PC-9 (cell line): Measurements from ENCODE around the gene SGMS1. TPM values are rescaled to one million over a fixed set of nuclear protein-coding genes. Genes with fewer than 3 reads are reported as not detected.

Source experiments
- BruUV-seq: library from RNA; stranded (reverse); fragments of 400-500 nt; replicated peaks from 2 replicates; lab custom pipeline; 2021; lab: Mats Ljungman, UMichigan
- CTCF ChIA-PET: fragments of 300-600 bp; sonication (Branson Sonifier 250); formaldehyde crosslinking; loops from one replicate; lab custom pipeline; 2022; ENCODE audit warnings: antibody characterized with exemption; lab: Charles Lee
- POLR2A ChIA-PET: fragments of 300-600 bp; sonication (Branson Sonifier 250); formaldehyde crosslinking; loops from one replicate; lab custom pipeline; 2022; ENCODE audit warnings: antibody characterized with exemption; ENCODE audit not compliant: unreplicated experiment; lab: Charles Lee
- DNase-seq, 2 experiments: peaks; one replicate each; pipeline versions ENCODE4 v3.0.0 to v3.0.0-alpha.2; 2015 to 2022; ENCODE audit warnings: mixed read lengths in 1 of 2
- H2AFZ ChIP-seq: fragments of 200-600 bp; sonication (generic); 2 replicates; pipeline ENCODE4 v1.8.1; 2017; ENCODE audit warnings: antibody characterized with exemption
- H3F3A ChIP-seq: fragments of 200-600 bp; sonication (generic); 2 replicates; pipeline ENCODE4 v1.8.1; 2017; ENCODE audit warnings: antibody characterized with exemption, mild to moderate bottlenecking, low read depth; ENCODE audit not compliant: insufficient read depth
- H3K27ac ChIP-seq: fragments of 200-600 bp; sonication (generic); 2 replicates; pipeline ENCODE4 v1.6.1; 2016; ENCODE audit warnings: mixed run types
- H3K27me3 ChIP-seq: fragments of 200-600 bp; sonication (generic); 2 replicates; pipeline ENCODE4 v1.6.1; 2016; ENCODE audit warnings: low read depth, mixed run types; ENCODE audit not compliant: insufficient read depth
- H3K36me3 ChIP-seq: fragments of 200-600 bp; sonication (generic); 2 replicates; pipeline ENCODE4 v1.6.1; 2016; ENCODE audit warnings: low read depth, mixed run types
- H3K4me1 ChIP-seq: fragments of 200-600 bp; sonication (generic); replicated peaks from 2 replicates; pipeline ENCODE4 v1.6.1; 2016; ENCODE audit warnings: mixed run types; ENCODE audit not compliant: insufficient read depth
- H3K4me2 ChIP-seq: fragments of 200-600 bp; sonication (generic); 2 replicates; pipeline ENCODE4 v1.6.1; 2017; ENCODE audit warnings: mixed run types
- H3K4me3 ChIP-seq: fragments of 200-600 bp; sonication (generic); 2 replicates; pipeline ENCODE4 v1.6.1; 2016; ENCODE audit warnings: mixed run types
- H3K79me2 ChIP-seq: fragments of 200-600 bp; sonication (generic); 2 replicates; pipeline ENCODE4 v1.6.1; 2017; ENCODE audit warnings: low read depth, mixed run types
- H3K9me2 ChIP-seq: fragments of 200-600 bp; sonication (generic); 2 replicates; pipeline ENCODE4 v1.8.1; 2017; ENCODE audit warnings: mild to moderate bottlenecking; ENCODE audit not compliant: insufficient read depth
- H3K9me3 ChIP-seq: fragments of 200-600 bp; sonication (generic); 2 replicates; pipeline ENCODE4 v1.8.1; 2016; ENCODE audit warnings: low read depth; ENCODE audit not compliant: insufficient read depth
- H4K20me1 ChIP-seq: fragments of 200-600 bp; sonication (generic); 2 replicates; pipeline ENCODE4 v1.8.1; 2017; ENCODE audit not compliant: insufficient read depth
- EZH2 ChIP-seq: fragments of 200-600 bp; sonication (generic); IDR thresholded peaks from 2 replicates; pipeline ENCODE4 v1.8.0; 2017; ENCODE audit warnings: antibody characterized with exemption, low read depth
- intact Hi-C: fragments of 100-400 bp; cut with micrococcal nuclease; formaldehyde crosslinking; loops from one replicate; pipeline ENCODE4 v1.10.0; 2022; ENCODE audit not compliant: unreplicated experiment
- total RNA-seq: library from RNA; stranded (reverse); gene quantifications from 2 replicates; pipeline ENCODE4 v1.2.3, GENCODE V29; 2021
- TF ChIP-seq, protein P1 (sequence below): fragments of 200-600 bp; sonication (generic); conservative IDR thresholded peaks from 2 replicates; pipeline ENCODE4 v1.6.1; 2017; ENCODE audit warnings: mixed run types, antibody characterized with exemption, mild to moderate bottlenecking, moderate library complexity

SGMS1 gene
- total RNA-seq, 1 experiment from 2014 or later, result 35.0 TPM

DNA sequence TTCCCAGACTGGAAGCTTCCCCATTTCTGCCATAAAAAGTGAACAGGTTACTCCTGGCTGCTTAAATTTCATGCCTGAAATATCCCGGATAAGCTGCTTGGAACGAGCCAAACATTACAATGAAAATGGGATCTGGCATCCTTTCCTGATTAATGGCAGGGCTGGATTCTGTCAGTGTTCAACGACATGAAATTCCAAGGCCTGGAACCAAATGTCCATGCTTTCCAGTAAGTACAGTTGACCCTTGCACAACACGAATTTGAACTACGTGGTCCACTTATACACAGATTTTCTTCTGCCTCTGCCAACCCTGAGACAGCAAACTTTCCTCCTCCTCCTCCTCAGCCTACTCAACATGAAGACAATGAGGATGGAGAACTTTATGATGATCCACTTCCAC lies 65.4 kb downstream of the SGMS1 start:
- Histone ChIP-seq H3K36me3 (no peaks in the 10 kb centered on the region), H3K27me3 (no peaks in the 10 kb centered on the region), H3K9me2 (no peaks in the 10 kb centered on the region), H3K4me3 (no peak overlapping the region), H2AFZ (no peak overlapping the region), H4K20me1 (no peaks in the 10 kb centered on the region), H3K4me1 (peaks cover 8% of the 10 kb centered on the region), H3K27ac (no peak overlapping the region), H3F3A (peaks cover 10% of the 10 kb centered on the region), H3K79me2 (no peaks in the 10 kb centered on the region), H3K4me2 (no peak overlapping the region), H3K9me3 (no peaks in the 10 kb centered on the region)
- TF ChIP-seq, protein P1, sequence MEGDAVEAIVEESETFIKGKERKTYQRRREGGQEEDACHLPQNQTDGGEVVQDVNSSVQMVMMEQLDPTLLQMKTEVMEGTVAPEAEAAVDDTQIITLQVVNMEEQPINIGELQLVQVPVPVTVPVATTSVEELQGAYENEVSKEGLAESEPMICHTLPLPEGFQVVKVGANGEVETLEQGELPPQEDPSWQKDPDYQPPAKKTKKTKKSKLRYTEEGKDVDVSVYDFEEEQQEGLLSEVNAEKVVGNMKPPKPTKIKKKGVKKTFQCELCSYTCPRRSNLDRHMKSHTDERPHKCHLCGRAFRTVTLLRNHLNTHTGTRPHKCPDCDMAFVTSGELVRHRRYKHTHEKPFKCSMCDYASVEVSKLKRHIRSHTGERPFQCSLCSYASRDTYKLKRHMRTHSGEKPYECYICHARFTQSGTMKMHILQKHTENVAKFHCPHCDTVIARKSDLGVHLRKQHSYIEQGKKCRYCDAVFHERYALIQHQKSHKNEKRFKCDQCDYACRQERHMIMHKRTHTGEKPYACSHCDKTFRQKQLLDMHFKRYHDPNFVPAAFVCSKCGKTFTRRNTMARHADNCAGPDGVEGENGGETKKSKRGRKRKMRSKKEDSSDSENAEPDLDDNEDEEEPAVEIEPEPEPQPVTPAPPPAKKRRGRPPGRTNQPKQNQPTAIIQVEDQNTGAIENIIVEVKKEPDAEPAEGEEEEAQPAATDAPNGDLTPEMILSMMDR, result no peak
- no peak for TF ChIP-seq EZH2
- no peak for DNase-seq
- ChIA-PET CTCF (no interaction called here), POLR2A (no interaction called here)
- no TSS peak for BruUV-seq
- intact Hi-C loops, result no loop called here

DNA sequence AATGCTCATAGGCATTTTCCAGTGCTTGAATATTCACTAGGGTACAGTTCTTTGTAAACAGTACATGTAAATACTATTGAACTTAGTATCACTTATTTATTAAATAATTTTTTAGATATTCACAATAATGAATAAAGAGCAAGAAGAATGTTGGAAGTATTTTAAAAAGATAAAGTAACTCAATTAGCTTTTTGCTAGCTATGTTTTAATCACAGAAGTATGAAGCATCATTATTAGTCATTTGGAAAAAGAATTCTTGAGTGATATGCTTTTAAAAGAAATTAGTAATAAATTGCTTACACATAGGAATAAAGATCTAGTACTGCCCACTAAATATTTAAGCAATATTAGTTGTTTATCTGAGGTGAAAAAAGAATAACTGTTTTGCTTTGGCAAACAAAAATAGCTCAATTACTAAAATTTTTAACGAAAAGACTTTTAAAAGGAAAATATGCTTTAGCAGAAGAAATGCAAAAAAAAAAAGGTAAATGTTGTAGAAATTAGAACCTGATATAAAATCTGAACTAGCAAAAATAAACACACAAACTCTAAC lies 66.5 kb downstream of the SGMS1 start:
- CTCF ChIA-PET, result no interaction called here
- Histone ChIP-seq H3K4me2 (no peak overlapping the region), H3K4me1 (peaks cover 7% of the 10 kb centered on the region), H3K9me2 (no peaks in the 10 kb centered on the region), H3K36me3 (no peaks in the 10 kb centered on the region), H3K4me3 (no peak overlapping the region), H2AFZ (no peak overlapping the region), H3K9me3 (no peaks in the 10 kb centered on the region), H3K79me2 (no peaks in the 10 kb centered on the region), H4K20me1 (no peaks in the 10 kb centered on the region), H3K27me3 (no peaks in the 10 kb centered on the region), H3K27ac (no peak overlapping the region), H3F3A (peaks cover 10% of the 10 kb centered on the region)
- BruUV-seq, result no TSS peak
- POLR2A ChIA-PET, result interaction anchor here (0.6 kb wide), 1 partner anchor 340 kb away, joined by 5 read pairs; no protein-coding TSS in a partner anchor
- no peak for DNase-seq
- TF ChIP-seq EZH2, result no peak
- TF ChIP-seq, protein P1, result no peak
- intact Hi-C loops, result no loop called here

- no peaks in the 10 kb centered on the region for H3K27me3 ChIP-seq
- ChIA-PET POLR2A (interaction anchor here (0.6 to 0.7 kb wide), 2 partner anchors 68 to 340 kb away, joined by 5 read pairs; no protein-coding TSS in a partner anchor), CTCF (no interaction called here)
Observed at GRCh38 chr10:50556237-50557120, 67.3 kb downstream of the SGMS1 start.

More at GRCh38 chr10:50556237-50557120, 67.3 kb downstream of the SGMS1 start:
- TF ChIP-seq, protein P1, result no peak
- H3K4me2 ChIP-seq, result no peak overlapping the region
- no peaks in the 10 kb centered on the region for H3K9me3 ChIP-seq
- 0 out of 2 replicates have a peak, but pooled peaks cover under 1% of the 10 kb centered on the region for H3K4me1 ChIP-seq
- intact Hi-C loops, result no loop called here
- H3K79me2 ChIP-seq, result no peaks in the 10 kb centered on the region
- H3K36me3 ChIP-seq, result no peaks in the 10 kb centered on the region
- H3K4me3 ChIP-seq, result no peak overlapping the region
- no peaks in the 10 kb centered on the region for H4K20me1 ChIP-seq
- no peak overlapping the region for H3K27ac ChIP-seq
- DNase-seq, result no peak
- H3F3A ChIP-seq, result peaks cover 8% of the 10 kb centered on the region
- no TSS peak for BruUV-seq
- no peaks in the 10 kb centered on the region for H3K9me2 ChIP-seq
- no peak overlapping the region for H2AFZ ChIP-seq
